ENCODE data around the gene SOX8. TPM values are rescaled to one million over a fixed set of nuclear protein-coding genes. Genes with fewer than 3 reads are reported as not detected.

The SOX8 gene
- total RNA-seq, 1 experiment from 2014 or later: 0.47 TPM

- H3K79me2 ChIP-seq (ENCODE audit: low read length): peaks cover 35% of the 10 kb centered on the region
- CTCF ChIA-PET: no interaction called here
- no peak overlapping the region for H3K9ac ChIP-seq (ENCODE audit: low read length)
- DNase-seq (no peak), ATAC-seq (no peak)
- no peak overlapping the region for H3K4me3 ChIP-seq (ENCODE audit: low read length)
- no TSS peak for BruUV-seq (replicated peaks)
- no peak for TF ChIP-seq EZH2phosphoT487 (IDR thresholded peaks at IDR 0.05; ENCODE audit: borderline replicate concordance, low read length)
- no peak for TF ChIP-seq CTCF (conservative IDR thresholded peaks at IDR 0.05; ENCODE audit: low read depth, low read length)
- TF ChIP-seq EZH2 (IDR thresholded peaks at IDR 0.05; ENCODE audit: low read length, unreplicated experiment): no peak
- no peaks in the 10 kb centered on the region for H4K20me1 ChIP-seq (ENCODE audit: low read length)
- intact Hi-C loops (cut with micrococcal nuclease): no loop called here
- no peaks in the 10 kb centered on the region for H3K9me3 ChIP-seq (ENCODE audit: low read length)
- no peak overlapping the region for H3K27ac ChIP-seq (ENCODE audit: low read length)
- H3K4me1 ChIP-seq (ENCODE audit: insufficient read depth, low read length): peaks cover 23% of the 10 kb centered on the region
- no peaks in the 10 kb centered on the region; the same call in none of the 2 replicates for H3K36me3 ChIP-seq (ENCODE audit: low read depth, low read length)
- peaks cover 4% of the 10 kb centered on the region for H3F3A ChIP-seq (ENCODE audit: low read length, unreplicated experiment)
- no peak overlapping the region for H2AFZ ChIP-seq (ENCODE audit: low read length)
- POLR2A ChIA-PET (ENCODE audit: unreplicated experiment): no interaction called here
- H3K9me2 ChIP-seq (replicated peaks; ENCODE audit: low read length): no peaks in the 10 kb centered on the region
- H3K4me2 ChIP-seq (ENCODE audit: low read length): no peak overlapping the region
- H3K27me3 ChIP-seq (ENCODE audit: low read length): no peaks in the 10 kb centered on the region
Measured at GRCh38 chr16:967546-968295, 13.8 kb upstream of the SOX8 start.

- TF ChIP-seq CTCF (conservative IDR thresholded peaks at IDR 0.05; ENCODE audit: low read depth, low read length): no peak
- TF ChIP-seq EZH2phosphoT487 (IDR thresholded peaks at IDR 0.05; ENCODE audit: borderline replicate concordance, low read length): no peak
- TF ChIP-seq EZH2 (IDR thresholded peaks at IDR 0.05; ENCODE audit: low read length, unreplicated experiment): no peak
- H3K9me2 ChIP-seq (replicated peaks; ENCODE audit: low read length): no peaks in the 10 kb centered on the region
- H3K27me3 ChIP-seq (ENCODE audit: low read length): no peaks in the 10 kb centered on the region
- ATAC-seq (no peak), DNase-seq (no peak)
- H3K4me3 ChIP-seq (ENCODE audit: low read length): no peak overlapping the region
- no TSS peak for BruUV-seq (replicated peaks)
- no peak overlapping the region for H3K9ac ChIP-seq (ENCODE audit: low read length)
- H3K4me1 ChIP-seq (ENCODE audit: insufficient read depth, low read length): peaks cover 18% of the 10 kb centered on the region
- no peak overlapping the region for H3K27ac ChIP-seq (ENCODE audit: low read length)
- H4K20me1 ChIP-seq (ENCODE audit: low read length): no peaks in the 10 kb centered on the region
- POLR2A ChIA-PET (ENCODE audit: unreplicated experiment): no interaction called here
- H3K4me2 ChIP-seq (ENCODE audit: low read length): no peak overlapping the region
- H2AFZ ChIP-seq (ENCODE audit: low read length): no peak overlapping the region
- H3K79me2 ChIP-seq (ENCODE audit: low read length): peaks cover 30% of the 10 kb centered on the region
- H3F3A ChIP-seq (ENCODE audit: low read length, unreplicated experiment): peaks cover 4% of the 10 kb centered on the region
- no peaks in the 10 kb centered on the region; the same call in none of the 2 replicates for H3K36me3 ChIP-seq (ENCODE audit: low read depth, low read length)
- CTCF ChIA-PET: no interaction called here
- intact Hi-C loops (cut with micrococcal nuclease): no loop called here
- no peaks in the 10 kb centered on the region for H3K9me3 ChIP-seq (ENCODE audit: low read length)
Measured at GRCh38 chr16:968620-969019, 12.9 kb upstream of the SOX8 start.

All from PC-3 (cell line).